ENCODE data around the gene UBE2C.

Gene UBE2C

DNA sequence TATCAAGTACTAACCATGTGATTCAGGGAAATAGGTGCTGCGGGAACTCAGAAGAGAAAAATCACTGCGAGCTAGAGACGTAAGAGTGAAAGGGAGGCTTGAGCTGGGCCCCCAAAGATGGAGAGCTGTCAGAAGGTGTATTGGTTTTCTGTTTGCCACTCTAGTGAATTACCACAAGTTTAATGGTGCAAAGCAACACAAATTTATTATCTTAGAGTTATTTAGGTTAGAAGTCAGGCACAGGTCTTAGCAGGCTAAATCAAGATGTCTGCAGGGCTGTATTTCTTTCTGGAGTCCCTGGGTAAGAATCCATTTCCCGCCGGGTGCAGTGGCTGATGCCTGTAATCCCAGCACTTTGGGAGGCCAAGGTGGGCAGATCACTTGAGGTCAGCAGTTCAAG is 47.5 kb downstream of the UBE2C start:
- H3K4me3 ChIP-seq (ENCODE audit: low read length) = no peak overlapping the region
- TF ChIP-seq CTCF (conservative IDR thresholded peaks at IDR 0.05; ENCODE audit: low read length) = no peak
- no peak for DNase-seq (ENCODE audit: low read depth)

GRCh38 chr20:45860560-45861220 is 48.2 kb downstream of the UBE2C start:
- DNase-seq (ENCODE audit: low read depth) = no peak
- no peak overlapping the region for H3K4me3 ChIP-seq (ENCODE audit: low read length)
- TF ChIP-seq CTCF (conservative IDR thresholded peaks at IDR 0.05; ENCODE audit: low read length) = no peak

- no peak overlapping the region for H3K4me3 ChIP-seq (ENCODE audit: low read length)
- no peak for TF ChIP-seq CTCF (conservative IDR thresholded peaks at IDR 0.05; ENCODE audit: low read length)
- no peak for DNase-seq (ENCODE audit: low read depth)
These were observed 49.0 kb downstream of the UBE2C start for GRCh38 chr20:45861221-45862075.

GRCh38 chr20:45863543-45864470 is 51.4 kb downstream of the UBE2C start:
- H3K4me3 ChIP-seq (ENCODE audit: low read length) = no peak overlapping the region
- no peak for DNase-seq (ENCODE audit: low read depth)
- TF ChIP-seq CTCF (conservative IDR thresholded peaks at IDR 0.05; ENCODE audit: low read length) = no peak

DNA sequence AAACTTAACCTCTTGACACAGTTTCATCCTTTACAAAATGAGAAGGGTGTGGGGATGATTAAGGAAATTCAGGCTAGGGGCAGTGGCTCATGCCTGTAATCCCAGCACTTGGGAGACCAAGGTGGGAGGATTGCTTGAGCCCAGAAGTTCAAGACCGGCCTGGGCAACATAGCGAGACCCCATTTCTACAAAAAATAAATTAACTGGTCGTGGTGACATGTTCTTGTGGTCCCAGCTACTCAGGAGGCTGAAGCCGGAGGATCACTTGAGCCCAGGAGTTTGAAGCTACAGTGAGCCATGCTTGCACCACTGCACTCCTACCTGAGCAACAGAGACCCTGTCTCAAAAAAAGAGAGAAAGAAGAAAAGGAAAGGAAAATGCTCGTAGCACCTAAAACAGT is 54.0 kb downstream of the UBE2C start:
- no peak for DNase-seq (ENCODE audit: low read depth)
- TF ChIP-seq CTCF (conservative IDR thresholded peaks at IDR 0.05; ENCODE audit: low read length) = no peak
- H3K4me3 ChIP-seq (ENCODE audit: low read length) = no peak overlapping the region

Data from AG10803 (cell line).